ENCODE results near the gene GRIA1. TPM values are rescaled to one million over a fixed set of nuclear protein-coding genes. Genes with fewer than 3 reads are reported as not detected.

The GRIA1 gene
- total RNA-seq, 3 donors from 2014 or later (not counting 1 experiment from before 2014, with no cell fraction given): not detected

DNA sequence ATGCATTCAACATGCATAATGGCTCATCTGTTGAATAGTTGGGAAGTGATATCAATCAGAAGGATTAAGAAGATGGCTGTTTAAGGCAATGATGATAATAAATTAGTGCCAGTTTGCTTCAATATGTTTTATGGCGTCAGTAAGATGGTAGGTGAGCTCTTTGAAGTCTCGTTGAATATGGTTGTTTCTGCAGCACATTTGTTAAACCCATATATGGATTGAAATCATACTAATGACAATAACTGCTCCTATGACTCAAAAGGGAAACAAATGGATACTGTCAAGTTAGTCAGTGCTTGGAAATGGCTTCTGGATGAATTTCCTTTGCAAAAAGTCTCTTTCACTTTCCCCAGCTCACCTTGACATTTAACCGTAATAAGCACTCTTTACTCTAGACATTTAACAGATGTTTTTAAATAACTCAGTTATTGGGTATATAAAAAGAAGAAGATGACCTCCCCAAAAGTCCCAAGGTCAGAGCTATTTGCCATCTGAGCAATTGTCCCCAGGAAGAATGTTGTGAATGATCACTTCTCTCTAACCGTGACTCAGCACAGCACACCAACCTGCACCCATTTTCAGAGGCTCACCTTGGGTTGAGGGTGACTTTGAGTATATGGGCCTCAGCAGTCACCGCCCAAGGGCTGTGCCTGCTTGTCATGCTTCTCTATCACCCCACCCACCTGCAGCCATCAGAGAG, 133.4 kb downstream of the GRIA1 start:
- H3K4me3 Mint-ChIP-seq: no peak overlapping the region
- TF ChIP-seq, protein P1, sequence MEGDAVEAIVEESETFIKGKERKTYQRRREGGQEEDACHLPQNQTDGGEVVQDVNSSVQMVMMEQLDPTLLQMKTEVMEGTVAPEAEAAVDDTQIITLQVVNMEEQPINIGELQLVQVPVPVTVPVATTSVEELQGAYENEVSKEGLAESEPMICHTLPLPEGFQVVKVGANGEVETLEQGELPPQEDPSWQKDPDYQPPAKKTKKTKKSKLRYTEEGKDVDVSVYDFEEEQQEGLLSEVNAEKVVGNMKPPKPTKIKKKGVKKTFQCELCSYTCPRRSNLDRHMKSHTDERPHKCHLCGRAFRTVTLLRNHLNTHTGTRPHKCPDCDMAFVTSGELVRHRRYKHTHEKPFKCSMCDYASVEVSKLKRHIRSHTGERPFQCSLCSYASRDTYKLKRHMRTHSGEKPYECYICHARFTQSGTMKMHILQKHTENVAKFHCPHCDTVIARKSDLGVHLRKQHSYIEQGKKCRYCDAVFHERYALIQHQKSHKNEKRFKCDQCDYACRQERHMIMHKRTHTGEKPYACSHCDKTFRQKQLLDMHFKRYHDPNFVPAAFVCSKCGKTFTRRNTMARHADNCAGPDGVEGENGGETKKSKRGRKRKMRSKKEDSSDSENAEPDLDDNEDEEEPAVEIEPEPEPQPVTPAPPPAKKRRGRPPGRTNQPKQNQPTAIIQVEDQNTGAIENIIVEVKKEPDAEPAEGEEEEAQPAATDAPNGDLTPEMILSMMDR (IDR thresholded peaks at IDR 0.05): no peak
- no peaks in the 10 kb centered on the region for H3K36me3 ChIP-seq (ENCODE audit: control insufficient read depth, insufficient read depth, low read length)
- intact Hi-C loops (cut with micrococcal nuclease): no loop called here
- H3K4me1 Mint-ChIP-seq: no peaks in the 10 kb centered on the region
- DNase-seq (no peak), ATAC-seq (no peak)
- H3K4me1 ChIP-seq (ENCODE audit: control insufficient read depth, insufficient read depth, low read length): no peaks in the 10 kb centered on the region
- no peaks in the 10 kb centered on the region for H3K9me3 Mint-ChIP-seq
- no peak overlapping the region for H3K27ac Mint-ChIP-seq
- H3K27ac ChIP-seq (ENCODE audit: low read length): no peak overlapping the region
- H3K4me3 ChIP-seq (ENCODE audit: low read length): no peak overlapping the region
- H3K9me3 ChIP-seq (ENCODE audit: control insufficient read depth, insufficient read depth, low read length): no peaks in the 10 kb centered on the region
- peaks cover 0 to 8% of the 10 kb centered on the region in 2 donors for H3K27me3 Mint-ChIP-seq (ENCODE audit: low read depth in 2 of 2)
- no peaks in the 10 kb centered on the region for H3K36me3 Mint-ChIP-seq
- no peaks in the 10 kb centered on the region for H3K27me3 ChIP-seq (ENCODE audit: control insufficient read depth, insufficient read depth, low read length)
- 100% methylated on average over 1 of the region's 5 CpGs for WGBS (ENCODE audit: insufficient coverage)

DNA sequence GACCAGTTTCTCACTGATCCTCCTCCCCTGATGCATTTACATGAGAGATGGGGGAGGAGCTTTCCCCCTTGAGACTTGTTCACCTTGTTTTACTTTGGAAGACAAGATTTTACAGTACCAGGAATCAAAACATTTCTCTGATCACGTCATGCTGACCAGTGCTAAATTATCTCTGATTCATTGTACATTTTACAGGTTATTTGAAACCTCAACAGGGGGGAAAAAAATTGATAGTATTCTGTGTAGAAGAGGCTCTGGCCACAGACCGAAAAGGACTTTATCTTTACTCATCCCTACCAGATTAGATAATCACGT, 133.9 kb downstream of the GRIA1 start:
- Histone ChIP-seq H3K9me3 (ENCODE audit: control insufficient read depth, insufficient read depth, low read length) (no peaks in the 10 kb centered on the region), H3K4me1 (ENCODE audit: control insufficient read depth, insufficient read depth, low read length) (no peaks in the 10 kb centered on the region), H3K27me3 (ENCODE audit: control insufficient read depth, insufficient read depth, low read length) (no peaks in the 10 kb centered on the region), H3K4me3 (ENCODE audit: low read length) (no peak overlapping the region), H3K36me3 (ENCODE audit: control insufficient read depth, insufficient read depth, low read length) (no peaks in the 10 kb centered on the region), H3K27ac (ENCODE audit: low read length) (no peak overlapping the region)
- no peak overlapping the region for H3K27ac Mint-ChIP-seq
- H3K27me3 Mint-ChIP-seq (ENCODE audit: low read depth in 2 of 2): peaks cover 0 to 8% of the 10 kb centered on the region in 2 donors
- no peaks in the 10 kb centered on the region for H3K4me1 Mint-ChIP-seq
- H3K36me3 Mint-ChIP-seq: no peaks in the 10 kb centered on the region
- no peaks in the 10 kb centered on the region for H3K9me3 Mint-ChIP-seq
- TF ChIP-seq, protein P1 (IDR thresholded peaks at IDR 0.05): no peak
- no peak overlapping the region for H3K4me3 Mint-ChIP-seq
- DNase-seq: no peak
- no peak for ATAC-seq
- intact Hi-C loops (cut with micrococcal nuclease): no loop called here
- 50% methylated on average over 1 of the region's 3 CpGs for WGBS (ENCODE audit: insufficient coverage)

DNA sequence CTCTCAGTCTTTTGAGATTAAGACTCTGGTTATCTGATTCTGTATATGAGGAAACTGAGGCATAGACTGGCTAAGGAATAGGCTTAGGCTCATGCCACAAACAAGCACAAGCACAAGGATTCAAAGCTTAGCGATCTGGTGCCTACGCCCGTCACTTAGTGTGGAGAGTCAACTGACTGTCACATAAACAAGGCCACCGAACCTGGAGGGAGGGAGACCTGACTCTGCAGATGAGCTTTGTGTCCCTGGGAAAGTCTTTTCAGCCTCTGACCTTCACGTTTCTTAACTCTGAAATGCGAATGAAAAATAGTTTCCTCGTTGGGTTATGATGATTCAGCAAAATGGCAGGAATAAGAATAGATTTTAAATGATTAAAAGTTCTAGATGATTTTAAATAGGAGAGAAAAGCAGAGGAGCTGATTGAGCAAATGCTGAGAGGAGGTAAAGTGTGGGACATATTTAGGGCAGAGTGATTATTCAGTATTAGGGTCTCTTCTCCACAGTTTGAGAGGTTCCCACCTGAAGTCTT, 135.4 kb downstream of the GRIA1 start:
- Mint-ChIP-seq H3K36me3 (no peaks in the 10 kb centered on the region), H3K9me3 (no peaks in the 10 kb centered on the region), H3K27ac (no peak overlapping the region), H3K4me3 (no peak overlapping the region), H3K4me1 (no peaks in the 10 kb centered on the region), H3K27me3 (ENCODE audit: low read depth in 2 of 2) (peaks cover 0 to 8% of the 10 kb centered on the region in 2 donors)
- no peak for DNase-seq
- intact Hi-C loops (cut with micrococcal nuclease): no loop called here
- TF ChIP-seq, protein P1 (IDR thresholded peaks at IDR 0.05): no peak
- ATAC-seq: no peak
- no peaks in the 10 kb centered on the region for H3K27me3 ChIP-seq (ENCODE audit: control insufficient read depth, insufficient read depth, low read length)
- H3K4me1 ChIP-seq (ENCODE audit: control insufficient read depth, insufficient read depth, low read length): no peaks in the 10 kb centered on the region
- 58% methylated on average over 7 of the region's 7 CpGs for WGBS (ENCODE audit: insufficient coverage)
- H3K27ac ChIP-seq (ENCODE audit: low read length): no peak overlapping the region
- H3K36me3 ChIP-seq (ENCODE audit: control insufficient read depth, insufficient read depth, low read length): no peaks in the 10 kb centered on the region
- H3K9me3 ChIP-seq (ENCODE audit: control insufficient read depth, insufficient read depth, low read length): no peaks in the 10 kb centered on the region
- no peak overlapping the region for H3K4me3 ChIP-seq (ENCODE audit: low read length)

DNA sequence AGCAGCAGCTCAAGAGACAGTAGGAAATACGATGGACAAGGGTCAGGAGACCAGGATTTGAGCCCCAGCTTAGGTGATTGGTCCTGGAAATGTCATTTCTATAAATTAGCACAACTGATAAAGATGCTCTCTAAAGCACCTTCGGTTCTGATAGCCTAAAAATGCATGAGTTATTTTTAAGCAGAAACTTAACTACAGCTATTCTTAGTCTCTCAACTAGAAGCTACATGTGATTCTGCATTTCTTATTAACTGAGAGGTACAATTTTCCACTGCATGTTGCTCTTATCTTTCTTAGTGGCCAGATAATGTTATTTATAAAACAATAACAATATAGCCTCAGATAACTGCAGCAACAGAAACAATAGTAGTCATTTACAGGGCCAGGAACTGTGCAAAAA, 136.4 kb downstream of the GRIA1 start:
- H3K4me1 ChIP-seq (ENCODE audit: control insufficient read depth, insufficient read depth, low read length): no peaks in the 10 kb centered on the region
- intact Hi-C loops (cut with micrococcal nuclease): no loop called here
- no peak overlapping the region for H3K27ac Mint-ChIP-seq
- H3K27ac ChIP-seq (ENCODE audit: low read length): no peak overlapping the region
- ATAC-seq: no peak
- H3K9me3 Mint-ChIP-seq: no peaks in the 10 kb centered on the region
- no peaks in the 10 kb centered on the region for H3K27me3 ChIP-seq (ENCODE audit: control insufficient read depth, insufficient read depth, low read length)
- WGBS (ENCODE audit: insufficient coverage): 63% methylated on average over 2 of the region's 2 CpGs
- H3K4me1 Mint-ChIP-seq: no peaks in the 10 kb centered on the region
- no peaks in the 10 kb centered on the region for H3K36me3 Mint-ChIP-seq
- no peak overlapping the region for H3K4me3 ChIP-seq (ENCODE audit: low read length)
- TF ChIP-seq, protein P1 (IDR thresholded peaks at IDR 0.05): no peak
- no peak for DNase-seq
- peaks cover 0 to 8% of the 10 kb centered on the region in 2 donors for H3K27me3 Mint-ChIP-seq (ENCODE audit: low read depth in 2 of 2)
- no peak overlapping the region for H3K4me3 Mint-ChIP-seq
- H3K9me3 ChIP-seq (ENCODE audit: control insufficient read depth, insufficient read depth, low read length): no peaks in the 10 kb centered on the region
- H3K36me3 ChIP-seq (ENCODE audit: control insufficient read depth, insufficient read depth, low read length): no peaks in the 10 kb centered on the region
